HG02840 (cell line): ENCODE results near the gene SIAH3.
"Not testable (repeated sequence)": the region's sequence is repeated elsewhere in the genome, so short reads cannot be mapped to it uniquely, and the experiment has no call there.

Source experiments
- ATAC-seq: cut with Tn5 transposase; IDR thresholded peaks from one replicate; pipeline ENCODE4 v1.9.1; 2021; ENCODE audit warnings: mild to moderate bottlenecking, moderate library complexity, moderate number of reproducible peaks; ENCODE audit not compliant: unreplicated experiment, low FRiP score

SIAH3 gene

GRCh38 chr13:45851171-45851921, at the start of gene SIAH3:
TSS of gene SIAH3 (minus strand) at chr13:45851753. CDS start at chr13:45851629, 124 bp downstream.
- no peak for ATAC-seq

- ATAC-seq = no peak
These were observed 47.9 kb upstream of the SIAH3 start for GRCh38 chr13:45899406-45899805.

GRCh38 chr13:45897562-45897961, 46.0 kb upstream of the SIAH3 start:
- no peak for ATAC-seq

- no peak for ATAC-seq
These were observed 44.7 kb upstream of the SIAH3 start for GRCh38 chr13:45896285-45896684.

- no peak for ATAC-seq
These were observed 44.3 kb upstream of the SIAH3 start for GRCh38 chr13:45895881-45896280.

- ATAC-seq = no peak
These were observed 41.0 kb upstream of the SIAH3 start for GRCh38 chr13:45892513-45892912.

- ATAC-seq = no peak
These were observed 38.2 kb upstream of the SIAH3 start for GRCh38 chr13:45889590-45890243.

- no peak for ATAC-seq
These were observed 34.9 kb upstream of the SIAH3 start for GRCh38 chr13:45886466-45886865.

GRCh38 chr13:45885194-45885593, 33.6 kb upstream of the SIAH3 start:
- ATAC-seq = no peak

- ATAC-seq = no peak
These were observed 31.1 kb upstream of the SIAH3 start for GRCh38 chr13:45882626-45883025.

- no peak for ATAC-seq
These were observed 29.8 kb upstream of the SIAH3 start for GRCh38 chr13:45881353-45881752.

- no peak for ATAC-seq
These were observed 28.7 kb upstream of the SIAH3 start for GRCh38 chr13:45880242-45880641.

GRCh38 chr13:45879666-45880065, 28.1 kb upstream of the SIAH3 start:
- no peak for ATAC-seq

GRCh38 chr13:45878966-45879365, 27.4 kb upstream of the SIAH3 start:
- no peak for ATAC-seq

- ATAC-seq = no peak
These were observed 25.2 kb upstream of the SIAH3 start for GRCh38 chr13:45876781-45877180.

- ATAC-seq = no peak
These were observed 24.4 kb upstream of the SIAH3 start for GRCh38 chr13:45875951-45876350.

- ATAC-seq = no peak
These were observed 22.2 kb upstream of the SIAH3 start for GRCh38 chr13:45873491-45874325.

GRCh38 chr13:45872566-45872965, 21.0 kb upstream of the SIAH3 start:
- no peak for ATAC-seq

- ATAC-seq = not testable (repeated sequence)
These were observed 19.6 kb upstream of the SIAH3 start for GRCh38 chr13:45871201-45871600.

GRCh38 chr13:45870232-45870631, 18.7 kb upstream of the SIAH3 start:
- no peak for ATAC-seq

- ATAC-seq = no peak
These were observed 13.9 kb upstream of the SIAH3 start for GRCh38 chr13:45865414-45865813.
